Activated CD4-positive, CD25-positive, alpha-beta regulatory T cell treated with anti-CD3 and anti-CD28 coated beads, Interleukin-2, amount 50 U/mL, for 16 hours (primary cell): ENCODE results near the gene EFHC1.

ENCODE experiments used
- DNase-seq: peaks from one replicate; pipeline ENCODE4 v3.0.0-alpha.2; 2020; ENCODE audit warnings: low read depth, low spot score

EFHC1 gene

DNA sequence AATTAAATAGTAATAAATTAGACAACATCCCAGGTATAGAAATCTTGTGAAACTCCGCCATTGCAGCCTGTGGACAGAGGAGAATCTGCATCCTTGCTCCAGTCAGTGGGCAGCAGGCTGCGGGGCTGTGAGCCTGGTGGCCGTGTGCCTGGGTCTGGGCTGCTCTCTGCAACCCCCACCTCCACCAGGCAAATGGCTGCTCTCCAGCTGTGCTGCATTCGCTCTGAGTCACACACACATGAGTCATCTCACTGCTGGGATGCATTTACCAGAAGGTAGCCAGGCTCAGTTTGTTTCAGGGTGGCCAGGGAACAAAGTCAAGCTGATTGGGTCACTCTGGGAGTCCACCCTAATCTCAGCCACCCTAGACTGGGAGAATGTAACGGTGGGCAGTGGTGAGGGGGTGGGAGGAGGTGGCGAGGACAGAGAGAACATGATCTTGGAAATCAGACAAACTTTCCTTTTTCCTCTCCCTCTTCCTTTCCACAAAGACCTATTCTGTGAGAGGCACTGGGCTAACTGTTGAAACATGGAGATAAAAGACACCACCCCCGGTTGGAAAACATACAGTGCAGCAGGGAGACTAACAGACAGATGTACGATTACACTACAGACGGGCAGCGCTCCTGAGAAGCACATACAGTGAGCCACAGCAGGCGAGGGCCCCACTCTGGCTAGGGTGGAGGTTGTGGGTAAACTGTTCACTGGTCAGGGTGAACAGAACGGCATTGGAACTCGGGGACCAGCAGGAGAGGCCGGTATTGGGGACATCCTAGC, 97.5 kb downstream of the EFHC1 start:
- no peak for DNase-seq

DNA sequence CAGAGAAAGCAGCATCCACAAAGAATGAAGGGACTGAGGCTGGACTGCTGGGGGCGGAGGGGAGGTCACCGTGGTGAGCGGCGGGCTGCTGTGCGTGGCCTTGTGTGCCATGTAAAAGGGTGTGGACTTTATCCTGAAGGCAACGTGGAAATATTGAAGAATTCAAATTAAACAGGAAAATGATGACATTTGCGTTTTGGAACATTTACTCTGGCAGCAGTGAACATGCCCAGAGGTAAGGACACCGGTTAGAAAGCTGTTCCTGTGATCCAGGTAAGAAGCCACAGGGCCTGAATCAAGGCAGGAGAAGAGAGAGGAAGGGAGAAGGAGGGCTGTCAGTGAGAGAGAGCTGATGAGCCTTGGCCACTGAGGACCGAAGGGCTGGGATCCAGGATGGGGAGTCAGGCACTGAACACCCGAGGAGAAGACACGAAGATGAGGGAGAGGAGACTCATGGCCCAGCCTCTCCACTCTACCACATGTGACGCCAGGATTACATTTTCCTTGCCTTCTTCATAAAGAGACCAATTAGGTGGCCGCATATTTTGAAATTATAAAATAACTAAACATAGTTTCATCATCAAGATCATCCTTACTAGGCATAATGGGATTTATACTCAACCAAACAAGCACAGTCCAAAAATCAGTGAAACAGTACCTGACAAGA, 98.3 kb downstream of the EFHC1 start:
- no peak for DNase-seq

DNA sequence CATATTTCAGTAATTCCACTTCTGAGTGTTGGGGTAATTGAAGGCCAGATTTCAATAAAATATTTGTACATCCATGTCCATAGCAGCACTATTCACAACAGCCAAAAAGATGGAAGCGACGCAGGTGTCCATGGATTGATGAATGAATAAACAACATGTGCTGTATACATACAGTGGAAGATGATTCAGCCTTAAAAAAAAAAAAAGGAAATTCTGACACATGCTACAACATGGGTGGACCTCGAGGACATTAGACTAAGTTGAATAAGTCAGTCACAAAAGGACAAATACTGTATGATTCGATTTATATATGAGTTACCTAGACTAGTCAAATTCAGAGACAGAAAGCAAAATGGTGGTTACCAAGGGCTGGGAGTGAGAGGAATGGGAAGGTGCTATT, 99.5 kb downstream of the EFHC1 start:
- no peak for DNase-seq

DNA sequence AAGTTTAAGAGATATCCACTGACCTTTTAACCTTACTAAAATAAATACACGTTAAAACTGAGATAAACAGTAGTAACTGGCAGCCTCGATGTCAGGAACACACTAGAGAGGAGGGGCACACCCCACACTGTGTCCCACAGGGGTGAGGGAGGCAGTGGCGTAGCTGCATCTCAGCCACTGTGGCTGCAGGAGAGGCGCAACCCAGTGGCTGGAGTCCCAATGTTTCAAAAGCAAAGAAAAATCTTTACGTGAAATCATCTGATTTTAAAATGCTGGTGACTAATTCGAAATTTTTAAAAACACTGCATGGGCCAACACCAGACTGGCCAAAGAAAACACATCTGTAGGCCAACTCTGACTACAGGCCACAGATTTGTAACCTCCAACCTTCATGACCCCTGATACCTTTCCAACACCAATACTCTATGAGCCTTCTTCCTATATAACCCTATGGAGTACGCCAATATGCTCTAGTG, 102.0 kb downstream of the EFHC1 start:
- DNase-seq = no peak

DNA sequence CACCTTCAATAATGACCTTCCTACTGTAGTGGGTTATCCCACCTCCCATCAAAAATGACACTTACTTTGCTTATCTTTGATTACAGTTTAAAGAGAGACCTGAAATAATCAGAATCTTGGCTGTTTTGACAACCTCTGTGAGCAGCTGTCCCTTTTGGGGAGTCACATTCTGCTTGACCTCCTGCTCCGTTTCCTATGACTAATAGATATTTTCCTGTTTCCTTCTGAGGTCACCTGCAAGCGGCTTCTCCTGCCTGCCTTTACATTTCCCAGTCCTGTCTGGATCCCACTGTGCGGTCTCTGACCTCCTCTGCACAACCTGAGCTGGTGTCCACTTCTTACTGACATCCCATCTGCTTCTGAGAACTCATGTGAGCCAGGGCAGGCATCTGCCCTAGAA, 102.5 kb downstream of the EFHC1 start:
- DNase-seq = no peak

DNA sequence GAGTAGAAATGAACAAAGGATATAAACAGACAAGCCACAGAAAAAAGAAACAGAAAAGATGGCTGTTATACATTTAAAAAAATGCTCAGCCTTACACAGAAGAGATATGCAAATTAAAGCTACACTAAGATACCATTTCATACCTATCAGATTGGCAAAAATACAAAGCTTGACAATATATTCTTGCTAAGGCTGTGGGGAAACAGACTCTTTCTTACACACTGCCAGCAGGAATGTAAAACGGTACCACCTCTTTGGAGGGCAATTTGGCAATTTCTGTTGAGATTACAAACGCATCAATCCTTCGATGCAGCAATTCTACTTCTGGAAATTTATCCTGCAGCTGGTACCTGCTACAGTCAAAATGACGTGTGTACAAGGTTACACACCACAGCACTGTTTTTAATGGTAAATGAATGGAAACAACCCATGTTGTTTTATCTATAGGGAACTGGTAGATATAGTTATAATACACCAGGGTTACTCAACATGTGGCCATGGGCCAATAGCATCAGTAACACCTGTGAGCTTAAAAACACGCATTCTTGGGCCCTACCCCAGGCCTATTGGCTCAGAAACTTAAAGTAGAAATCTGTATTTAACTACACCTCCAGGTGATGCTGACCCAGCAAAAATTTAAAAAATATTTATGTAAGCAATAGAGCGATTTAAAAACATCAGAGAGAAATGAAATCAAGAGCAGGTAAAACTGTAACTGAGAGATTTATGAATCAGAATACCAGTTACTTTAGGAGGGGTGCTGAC, 103.4 kb downstream of the EFHC1 start:
- no peak for DNase-seq

DNA sequence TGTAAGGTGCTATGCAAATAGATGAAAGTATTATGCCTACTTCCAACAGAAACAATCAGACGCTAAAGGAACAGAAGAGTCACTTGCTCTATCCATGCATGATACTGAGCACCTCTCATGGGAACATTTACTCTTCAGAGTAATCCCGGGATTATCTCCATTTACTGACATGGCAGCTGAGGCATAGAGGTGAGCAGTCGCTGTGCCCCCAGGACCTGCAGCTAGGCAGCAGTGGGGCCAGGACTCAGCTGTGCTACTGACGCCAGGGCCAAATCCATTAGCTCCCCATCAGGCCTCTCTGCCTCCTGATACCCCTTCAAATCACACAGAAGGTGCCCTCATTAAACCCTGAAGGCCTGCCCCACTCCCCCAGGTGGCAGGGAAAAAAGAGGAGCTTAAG, 104.8 kb downstream of the EFHC1 start:
- no peak for DNase-seq

DNA sequence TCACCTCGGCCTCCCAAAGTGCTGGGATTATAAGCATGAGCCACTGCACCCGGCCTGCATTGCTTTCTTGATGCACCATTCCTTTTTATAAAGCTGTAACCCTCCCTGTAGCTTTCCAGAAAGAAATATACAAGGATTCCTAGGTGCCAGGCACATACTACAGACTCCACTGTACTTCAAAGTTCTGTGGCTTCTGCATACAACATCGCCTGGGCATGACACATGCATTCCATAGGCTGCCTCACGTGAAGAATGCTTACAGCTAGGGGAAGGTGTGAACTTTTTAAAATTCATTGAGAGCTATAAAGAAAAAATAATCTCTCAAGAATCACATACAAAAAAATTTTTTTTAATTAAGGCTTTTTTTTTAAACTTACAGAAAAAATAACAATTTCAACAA, 106.5 kb downstream of the EFHC1 start:
- no peak for DNase-seq

DNA sequence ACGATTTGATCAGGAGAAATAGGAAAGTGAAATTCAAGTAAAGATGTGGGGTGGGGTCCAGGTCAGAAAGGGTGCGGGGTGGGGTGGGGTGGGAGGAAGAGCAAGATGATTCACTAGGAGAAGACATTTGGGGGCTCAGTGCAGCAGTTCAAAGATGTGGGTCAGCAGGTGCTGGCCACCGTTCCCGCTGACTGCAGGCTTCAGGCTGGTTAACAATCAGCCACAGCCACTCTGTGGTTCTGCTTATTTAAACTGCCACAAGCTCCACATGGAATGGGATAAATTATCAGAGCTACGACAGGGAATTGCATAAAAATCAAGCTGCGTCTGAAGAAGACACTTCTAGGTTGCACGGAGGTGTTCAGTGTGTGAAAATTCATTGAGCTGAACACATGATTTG, 107.3 kb downstream of the EFHC1 start:
- DNase-seq = no peak

DNA sequence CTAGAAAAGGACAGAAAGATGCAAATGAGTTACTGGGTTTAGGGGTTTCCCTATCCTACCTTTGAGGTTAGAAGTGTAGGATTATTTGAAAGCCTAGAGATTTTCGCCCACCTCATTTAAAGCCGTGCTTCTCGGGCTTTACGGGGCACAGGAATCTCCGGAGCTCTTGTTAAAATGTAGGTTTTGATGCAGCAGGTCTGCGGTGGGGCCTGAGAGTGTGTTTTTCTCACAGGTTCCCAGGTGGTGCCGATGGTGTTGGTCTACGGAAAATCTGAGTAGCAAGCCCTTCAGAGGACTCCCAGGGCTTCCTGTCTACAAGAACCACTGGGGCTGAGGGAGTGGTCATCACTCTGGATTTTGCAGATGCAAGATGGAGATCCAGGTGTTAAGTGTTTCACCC, 109.2 kb downstream of the EFHC1 start:
- no peak for DNase-seq

DNA sequence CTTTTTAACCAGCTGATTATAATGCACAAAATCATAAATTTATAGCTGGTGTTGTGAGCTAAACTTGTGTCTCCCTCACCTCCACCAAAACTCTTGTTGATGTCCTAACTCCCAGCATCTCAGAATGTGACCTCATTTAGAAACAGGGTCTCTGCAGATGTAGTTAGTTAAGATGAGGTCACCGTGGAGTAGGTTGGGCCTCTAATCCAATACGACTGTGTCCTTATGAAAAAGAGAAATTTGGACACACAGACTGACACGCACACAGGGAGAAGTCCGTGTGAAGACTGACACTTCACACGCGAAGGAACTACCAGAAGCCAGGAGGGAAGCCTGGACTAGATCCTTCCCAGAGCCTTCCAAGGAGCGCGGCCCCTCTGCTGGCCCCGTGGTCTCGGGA, 110.2 kb downstream of the EFHC1 start:
- DNase-seq = no peak

DNA sequence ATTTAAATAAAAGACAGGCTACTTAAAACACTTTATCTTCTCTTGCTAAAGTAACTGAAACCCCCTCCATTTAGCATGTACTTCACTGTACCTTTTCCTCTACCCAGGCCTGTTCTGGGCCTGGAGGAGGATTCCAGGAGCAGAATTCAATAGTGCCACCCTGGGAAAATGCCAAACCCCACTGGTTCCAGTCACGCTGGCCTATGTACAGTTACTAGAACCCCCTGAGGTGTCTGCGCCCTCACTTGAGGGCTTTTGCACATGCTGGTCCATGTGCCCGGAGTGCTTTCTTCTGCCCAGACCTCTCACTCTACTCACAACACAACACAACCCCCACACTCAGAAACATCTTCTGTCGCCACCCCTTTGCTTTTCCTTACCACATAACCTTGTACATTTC, 111.3 kb downstream of the EFHC1 start:
- no peak for DNase-seq

DNA sequence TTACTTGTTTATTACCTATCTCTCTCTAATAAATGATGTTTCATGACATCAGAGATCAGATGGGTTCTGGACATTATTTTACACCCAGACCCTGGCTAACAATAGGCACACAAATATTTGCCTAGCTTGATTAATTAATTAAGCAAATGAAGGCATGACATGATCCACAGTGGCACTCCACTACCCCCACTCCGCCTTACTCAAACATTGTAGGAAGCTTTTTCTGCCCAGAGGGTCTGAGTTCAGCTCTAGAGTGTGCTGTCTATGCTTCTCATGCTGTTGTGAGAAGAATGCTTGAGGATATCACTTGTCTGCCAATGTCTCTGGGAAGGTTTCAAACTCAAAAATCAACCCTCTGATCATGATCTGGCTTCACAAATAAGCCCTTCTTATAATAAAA, 111.7 kb downstream of the EFHC1 start:
- DNase-seq = no peak

DNA sequence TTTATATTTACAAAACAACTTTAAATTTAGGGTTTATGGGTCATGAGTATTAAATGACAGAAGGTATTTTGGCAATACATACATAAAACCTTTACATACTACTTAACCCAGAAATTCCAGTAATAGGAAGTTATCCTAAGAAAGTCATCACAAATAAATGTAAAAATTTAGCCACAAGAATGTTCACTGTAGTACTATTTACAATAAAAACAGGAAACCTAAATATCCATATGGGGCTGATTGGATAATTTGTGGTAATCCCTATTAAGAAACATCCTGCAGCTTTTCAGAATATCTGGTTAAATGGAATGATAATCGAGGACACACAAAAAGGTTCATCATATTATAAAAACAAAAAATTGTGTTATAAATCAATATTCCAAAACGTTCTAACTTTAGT, 112.3 kb downstream of the EFHC1 start:
- DNase-seq = no peak

DNA sequence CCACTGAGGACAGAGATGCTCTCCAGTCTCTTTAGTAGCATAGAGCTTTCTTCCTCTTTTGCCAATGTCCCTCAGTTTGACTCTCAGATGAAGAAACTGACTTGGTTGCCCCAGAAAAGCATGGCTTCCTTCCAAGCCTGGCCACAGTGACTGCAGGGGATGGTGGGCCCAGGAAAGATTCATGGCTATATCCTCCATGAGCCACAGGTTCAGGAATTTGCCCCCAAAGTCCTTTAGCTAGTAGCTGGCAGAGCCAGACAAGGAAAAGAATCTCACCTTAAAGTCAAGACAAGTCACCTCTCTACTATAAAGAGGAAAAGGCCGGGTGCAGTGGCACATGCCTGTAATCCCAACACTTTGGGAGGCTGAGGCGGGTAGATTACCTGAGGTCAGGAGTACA, 113.3 kb downstream of the EFHC1 start:
- DNase-seq = no peak

DNA sequence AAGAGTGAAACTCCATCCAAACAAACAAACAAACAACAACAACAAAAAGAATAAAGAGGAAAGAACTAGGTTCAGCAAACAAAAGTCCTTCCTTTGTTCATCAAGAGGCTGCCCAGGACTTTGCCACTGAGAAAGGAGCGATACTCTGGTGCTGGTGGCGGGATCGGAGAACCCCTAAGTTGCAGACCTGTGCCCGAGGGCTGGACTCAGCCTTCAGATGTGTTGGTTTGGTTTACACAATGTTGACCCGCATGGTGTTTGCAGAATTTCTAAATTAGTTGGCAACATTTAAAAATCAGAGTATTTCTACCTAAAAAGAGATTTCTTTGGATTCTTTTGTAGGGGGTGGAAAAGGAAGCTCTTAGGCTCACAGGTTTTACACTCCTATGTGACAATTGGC, 114.2 kb downstream of the EFHC1 start:
- no peak for DNase-seq

DNA sequence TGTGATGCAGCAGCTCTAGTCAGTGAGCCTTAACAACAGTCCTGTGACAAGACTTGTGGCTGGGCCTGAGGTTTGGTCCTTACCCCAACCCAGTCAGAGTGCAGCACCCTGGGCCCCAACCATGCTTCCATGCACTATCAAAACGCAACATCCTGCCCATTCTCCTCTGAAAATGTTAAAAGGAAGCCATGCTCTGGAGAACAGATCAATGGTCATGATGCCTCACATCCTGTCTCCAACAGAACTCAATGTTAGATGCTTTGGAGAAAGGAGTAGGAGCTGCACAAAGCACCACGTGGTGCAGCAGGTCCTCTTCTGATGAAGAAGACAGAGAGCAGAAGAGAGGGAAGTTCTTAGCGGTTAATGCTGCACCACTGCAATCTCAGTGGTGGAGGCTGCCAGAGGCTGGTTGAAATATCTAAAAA, 114.8 kb downstream of the EFHC1 start:
- no peak for DNase-seq

DNA sequence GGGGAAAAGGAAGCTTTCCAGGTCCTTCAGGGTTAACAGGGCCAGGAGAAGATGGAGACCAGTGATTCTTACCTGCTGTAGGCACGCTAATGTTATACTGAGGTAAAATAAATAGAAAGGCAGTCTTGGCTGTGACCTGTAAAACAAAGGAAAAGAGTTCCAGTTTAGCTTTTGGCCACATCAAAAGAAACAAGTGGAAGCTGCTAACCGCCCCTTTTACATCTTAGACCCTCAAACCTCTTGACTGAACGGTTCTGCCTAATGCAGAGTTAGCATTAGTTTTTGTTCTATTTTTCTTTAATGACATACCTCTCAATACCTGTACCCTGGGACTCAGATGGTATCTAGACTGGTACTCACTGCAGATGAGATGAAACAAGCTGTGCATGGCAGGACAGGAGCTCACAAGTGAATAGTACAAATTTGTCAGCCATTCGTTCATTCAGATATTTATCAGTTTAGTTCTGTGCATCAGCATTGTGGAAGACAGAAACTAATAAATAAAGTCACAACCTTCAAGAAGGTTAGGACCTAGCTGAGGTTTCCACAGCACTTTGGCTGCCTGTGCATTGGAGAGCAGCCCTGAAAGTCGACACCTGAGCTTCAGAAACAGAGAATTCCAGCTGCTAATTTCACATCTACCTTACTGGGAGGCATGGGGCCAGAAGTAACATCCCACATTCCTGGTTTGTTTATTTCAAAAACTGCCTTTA, 115.7 kb downstream of the EFHC1 start:
- DNase-seq = no peak

DNA sequence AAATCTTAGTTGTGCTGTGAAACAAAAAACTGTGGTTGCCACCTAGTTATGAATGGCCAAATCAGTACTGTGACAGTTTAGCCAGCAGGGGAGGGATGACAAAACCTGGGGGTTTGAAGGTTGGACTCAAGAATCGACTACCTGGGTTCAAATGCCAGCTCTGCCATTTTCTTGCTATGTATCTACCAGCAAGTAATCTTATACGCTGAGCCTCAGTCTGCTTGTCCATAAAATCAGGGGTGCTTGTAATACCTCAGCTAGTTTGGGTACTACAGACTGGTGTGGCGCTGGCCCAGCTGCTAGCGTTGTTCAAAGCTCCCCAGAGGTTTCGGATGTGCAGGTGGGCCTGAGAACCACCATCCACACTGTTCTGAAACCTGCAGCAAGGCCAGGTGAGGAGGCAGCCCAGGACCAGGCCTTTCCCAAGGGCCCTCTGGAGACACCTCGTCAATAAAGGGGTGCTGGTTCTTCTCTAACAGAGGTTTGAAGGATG, 116.3 kb downstream of the EFHC1 start:
- DNase-seq = no peak

DNA sequence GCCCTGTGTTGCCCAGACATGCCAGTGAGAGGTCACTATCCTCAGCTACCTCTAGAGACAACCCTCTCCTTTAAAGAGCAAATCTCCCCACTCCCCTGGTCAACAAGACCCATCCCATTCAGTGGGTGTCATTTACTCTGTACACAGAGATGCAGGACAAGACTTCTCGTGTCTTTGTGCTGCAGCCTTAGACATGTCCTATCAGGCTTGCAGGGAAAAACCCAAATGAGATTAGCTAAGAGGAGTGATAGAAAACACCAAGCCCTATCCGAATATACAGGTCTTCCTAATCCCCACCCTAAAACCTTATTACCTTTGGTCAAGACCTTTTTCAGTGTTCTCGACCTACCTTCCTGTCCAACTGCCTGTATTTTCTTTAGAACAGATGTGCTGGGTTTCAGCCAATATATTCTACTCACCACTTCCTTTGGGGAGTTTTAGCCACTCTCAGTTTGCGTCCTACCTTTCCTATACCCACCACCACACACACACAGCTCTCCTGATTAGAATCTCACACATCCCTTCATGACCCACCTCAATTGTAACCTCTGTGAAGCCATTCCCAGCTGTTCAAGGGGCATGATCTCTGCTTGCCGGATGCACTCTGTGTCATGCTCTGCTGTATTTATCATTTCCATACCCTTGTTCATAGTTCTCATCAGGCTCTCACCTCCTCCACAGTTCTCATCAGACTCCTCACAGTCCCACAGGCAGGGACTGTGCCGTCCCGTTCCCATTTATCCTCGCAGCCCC, 117.0 kb downstream of the EFHC1 start:
- DNase-seq = no peak

DNA sequence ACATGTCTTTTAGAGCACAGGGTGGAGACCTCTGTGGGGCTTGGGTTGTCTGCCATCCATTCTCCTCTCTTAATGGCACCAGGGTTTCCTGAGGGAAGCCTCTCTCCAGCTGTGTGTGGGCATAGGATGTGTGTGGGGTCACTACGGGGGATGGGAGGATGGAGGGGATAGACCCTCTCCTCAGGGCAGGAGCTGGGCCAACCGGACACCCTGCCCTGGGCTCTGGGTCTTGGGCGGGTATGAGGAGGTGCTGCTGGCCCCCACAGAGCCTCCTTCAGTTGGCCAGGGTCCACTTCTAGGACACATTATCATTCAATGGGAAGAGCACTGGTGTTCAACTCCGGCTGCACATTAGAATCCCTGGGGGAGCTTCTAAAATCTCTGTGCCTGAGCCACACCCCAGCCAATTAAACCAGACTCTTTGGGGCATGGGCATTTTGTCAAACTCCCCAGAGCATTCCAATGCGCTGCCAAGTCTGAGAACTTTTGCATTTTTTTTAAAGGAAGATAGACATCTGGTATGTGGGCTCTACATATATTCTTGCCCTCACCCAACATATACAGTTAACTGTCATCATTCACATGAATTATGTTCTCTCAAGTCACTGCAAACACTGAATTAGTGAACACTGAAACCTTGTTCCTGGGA, 118.2 kb downstream of the EFHC1 start:
- DNase-seq = no peak
